NCI-H524 treated with DMSO at 0.1 percent for 48 hours (cell line): ENCODE results near the gene ADD1.

ENCODE experiments used
- DNase-seq: peaks from one replicate; lab custom pipeline; 2025; lab: John Stamatoyannopoulos, UW

The ADD1 gene

DNA sequence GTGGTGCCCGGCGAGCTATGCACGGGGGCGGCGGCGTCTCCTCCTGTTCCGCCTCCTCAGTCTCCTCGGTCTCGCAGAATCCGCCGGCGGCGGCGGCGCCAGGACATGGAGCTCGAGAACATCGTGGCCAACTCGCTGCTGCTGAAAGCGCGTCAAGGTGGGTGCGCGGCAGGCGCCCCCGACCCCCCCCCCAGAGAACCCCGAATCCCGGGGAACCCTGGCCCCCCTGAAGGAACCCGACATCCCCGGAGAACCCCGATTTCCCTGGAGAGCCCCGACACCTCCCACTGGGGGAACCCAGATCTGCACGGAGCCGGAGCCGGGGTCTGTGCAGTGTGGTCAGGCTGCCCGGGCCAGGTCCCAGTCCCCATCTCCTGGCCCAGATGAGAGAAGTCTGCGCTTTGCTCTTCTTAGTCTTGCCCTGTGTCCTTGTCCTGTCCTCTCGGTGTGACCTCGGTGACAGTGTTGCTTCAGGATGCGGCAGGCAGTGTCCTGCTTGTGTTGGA, 120.4 kb downstream of the ADD1 start:
- no peak for DNase-seq

DNA sequence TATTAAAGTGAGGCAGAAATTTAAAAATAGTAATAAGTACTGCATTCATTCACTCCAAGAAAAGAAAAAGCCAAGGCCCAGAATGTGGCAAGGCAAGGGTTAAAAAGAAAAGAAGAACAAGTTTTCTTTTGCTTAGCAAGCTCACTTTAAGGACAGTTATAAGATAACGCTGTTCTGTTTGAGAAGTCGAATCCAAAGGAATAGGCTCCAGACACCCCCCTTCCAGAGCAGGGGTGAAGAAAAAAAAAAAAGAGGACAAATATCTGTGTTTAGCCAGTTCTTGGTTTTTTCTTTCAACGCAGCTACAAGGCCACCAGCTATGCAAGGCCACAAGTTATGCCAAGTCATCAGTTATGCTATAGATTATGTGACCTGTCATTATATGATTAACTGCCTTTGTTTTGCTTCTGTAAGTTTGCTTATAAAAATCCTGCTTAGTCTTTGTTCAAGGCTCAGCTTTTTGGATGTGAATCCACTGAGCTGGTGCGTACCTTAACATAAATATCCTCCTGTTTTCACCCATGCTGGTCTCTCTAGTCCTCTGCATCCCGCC, 121.1 kb downstream of the ADD1 start:
- DNase-seq, result no peak

DNA sequence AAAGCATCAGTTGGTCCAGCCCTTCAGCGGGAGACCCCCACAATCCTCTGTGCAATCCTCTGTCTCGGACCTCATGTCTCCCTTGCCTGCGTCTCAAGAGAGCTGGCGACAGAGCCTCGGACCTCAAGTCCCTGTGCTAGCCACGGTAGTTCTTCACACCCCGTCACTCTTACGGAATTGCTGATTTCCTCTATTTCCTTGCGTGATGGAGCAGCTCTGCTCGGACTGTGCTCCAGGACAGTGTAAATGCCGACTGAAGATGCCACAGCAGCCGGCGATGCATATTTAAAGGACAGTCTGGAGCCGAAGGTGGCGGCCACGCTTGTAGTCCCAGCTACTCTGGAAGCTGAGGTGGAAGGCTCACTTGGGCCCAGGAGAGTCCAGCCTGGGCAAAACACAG, 121.6 kb downstream of the ADD1 start:
- DNase-seq, result no peak

DNA sequence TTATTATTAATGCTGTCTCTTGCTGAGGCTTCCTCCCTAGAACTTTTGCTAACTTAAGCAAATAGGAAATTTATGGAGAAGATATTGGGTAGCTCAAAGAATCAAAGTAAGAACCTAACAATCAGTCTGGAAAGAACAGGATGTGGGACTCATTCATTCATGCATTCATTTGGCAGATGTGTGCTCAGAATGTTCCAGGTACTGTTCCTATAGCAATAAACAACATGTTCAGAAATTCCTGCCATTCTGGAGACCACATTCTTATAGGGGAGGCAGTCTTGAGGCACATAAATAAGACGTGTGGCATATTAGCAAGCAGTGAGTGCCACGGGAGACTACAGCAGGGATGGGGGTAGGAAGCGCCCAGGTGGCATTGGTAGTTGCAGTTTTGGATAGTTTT, 124.7 kb downstream of the ADD1 start:
- DNase-seq, result no peak

DNA sequence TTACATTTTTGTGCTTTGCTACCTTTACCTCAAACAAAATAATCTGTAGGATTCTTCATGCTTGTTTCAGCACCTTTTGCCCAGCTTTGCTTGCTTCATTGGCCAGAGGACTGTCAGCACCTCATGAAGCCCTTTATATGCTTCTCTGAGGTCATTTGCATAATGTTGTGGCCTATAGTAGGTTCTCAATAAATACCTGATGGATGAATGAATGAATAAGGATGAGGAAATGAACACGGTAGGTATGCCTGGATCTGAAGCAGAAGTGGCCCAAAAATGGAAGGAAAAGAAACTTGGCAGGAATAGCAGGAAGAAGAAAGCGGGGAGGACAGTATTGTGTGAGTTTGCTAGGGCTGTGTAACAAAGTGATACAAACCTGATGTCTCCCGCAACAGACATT, 127.6 kb downstream of the ADD1 start:
- no peak for DNase-seq

DNA sequence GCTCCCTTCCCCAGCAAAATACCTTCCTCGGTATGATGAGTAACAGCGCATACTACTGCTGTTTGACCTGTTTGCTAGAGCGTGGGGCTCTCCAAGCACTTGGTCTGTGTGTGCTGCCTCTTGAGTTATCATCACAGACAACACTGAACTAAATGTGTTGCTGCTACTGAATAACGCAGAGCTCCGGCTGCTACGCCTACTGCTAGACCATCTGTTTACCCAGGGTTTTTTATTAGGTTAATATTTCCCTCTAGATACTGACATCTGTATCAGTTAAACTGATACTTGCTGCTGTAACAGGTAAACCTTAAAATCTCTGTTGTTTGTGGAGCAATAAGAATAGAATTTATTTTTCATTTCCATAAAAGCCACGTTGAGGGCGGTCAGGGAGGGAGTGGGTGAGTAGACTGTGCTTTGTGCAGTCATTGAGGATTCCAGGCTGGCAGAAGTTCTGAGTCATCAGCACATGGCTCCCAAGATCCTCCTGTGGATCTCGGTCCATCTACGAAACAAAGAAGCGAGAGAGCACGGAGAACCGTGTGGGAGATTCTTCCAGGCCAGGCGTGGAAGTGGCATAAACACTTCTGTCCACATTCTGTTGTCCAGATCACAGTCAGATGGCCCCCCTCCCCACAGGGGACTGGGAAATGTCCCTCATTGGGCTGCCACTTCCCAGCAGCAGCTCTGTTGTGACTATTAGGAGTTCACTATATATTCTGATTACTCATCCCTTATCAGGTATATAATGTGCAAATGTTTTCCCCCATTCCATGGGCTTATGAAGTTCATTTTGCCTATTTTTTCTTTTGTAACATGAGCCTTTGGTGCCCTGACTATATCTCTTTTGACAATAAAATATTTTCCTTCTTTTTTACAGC, 133.8 kb downstream of the ADD1 start:
- peak; percentile 60 for DNase-seq
